HG03103 (cell line): ENCODE data around the gene SLC35D2.

Experiments
- ATAC-seq: cut with Tn5 transposase; IDR thresholded peaks from one replicate; pipeline ENCODE4 v1.9.1; 2021; ENCODE audit warnings: low read depth; ENCODE audit not compliant: unreplicated experiment

Gene SLC35D2

GRCh38 chr9:96383165-96383942 lies at the start of gene SLC35D2:
Gene SLC35D2 (minus strand): TSS chr9:96383711. CDS start chr9:96383634, 77 bp downstream.
- ATAC-seq = no peak

GRCh38 chr9:96430377-96430776 lies 46.9 kb upstream of the SLC35D2 start:
- ATAC-seq = no peak

GRCh38 chr9:96429732-96430131 lies 46.2 kb upstream of the SLC35D2 start:
- ATAC-seq = no peak

GRCh38 chr9:96425500-96426169 lies 42.1 kb upstream of the SLC35D2 start:
- no peak for ATAC-seq

GRCh38 chr9:96423985-96424336 lies 40.5 kb upstream of the SLC35D2 start:
- ATAC-seq = no peak

GRCh38 chr9:96423322-96423984 lies 39.9 kb upstream of the SLC35D2 start:
- no peak for ATAC-seq

GRCh38 chr9:96420468-96421219 lies 37.1 kb upstream of the SLC35D2 start:
- ATAC-seq = no peak

GRCh38 chr9:96419691-96419969 lies 36.1 kb upstream of the SLC35D2 start:
- no peak for ATAC-seq

GRCh38 chr9:96418920-96419690 lies 35.6 kb upstream of the SLC35D2 start:
- peak; percentile 22 for ATAC-seq

- peak; percentile 60 for ATAC-seq
Observed at GRCh38 chr9:96418083-96418919, 34.8 kb upstream of the SLC35D2 start, which contains the start of gene ZNF367. Gene ZNF367 (minus strand): TSS chr9:96418370. CDS start chr9:96418032, 338 bp downstream.

GRCh38 chr9:96417661-96418082 lies 34.2 kb upstream of the SLC35D2 start:
- no peak for ATAC-seq

- no peak for ATAC-seq
Observed at GRCh38 chr9:96417051-96417586, 33.6 kb upstream of the SLC35D2 start.

GRCh38 chr9:96413302-96414221 lies 30.1 kb upstream of the SLC35D2 start:
- ATAC-seq = no peak

GRCh38 chr9:96412174-96412913 lies 28.8 kb upstream of the SLC35D2 start:
- ATAC-seq = no peak

- no peak for ATAC-seq
Observed at GRCh38 chr9:96411129-96411838, 27.8 kb upstream of the SLC35D2 start.

GRCh38 chr9:96408409-96409280 lies 25.1 kb upstream of the SLC35D2 start:
- no peak for ATAC-seq
